ENCODE measurements around the gene TCP10L.
"Not testable (repeated sequence)": the region's sequence is repeated elsewhere in the genome, so short reads cannot be mapped to it uniquely, and the experiment has no call there.

TCP10L gene

GRCh38 chr21:32585042-32585710, at the start of gene TCP10L:
TCP10L (minus strand) TSS chr21:32585523; CDS start chr21:32584304, 1,219 bp downstream.
- DNase-seq = no peak

- DNase-seq = no peak
These were observed 41.4 kb upstream of the TCP10L start for GRCh38 chr21:32626621-32627196.

- DNase-seq = not testable (repeated sequence)
These were observed 32.9 kb upstream of the TCP10L start for GRCh38 chr21:32618218-32618617.

GRCh38 chr21:32613436-32614043, 28.2 kb upstream of the TCP10L start:
- DNase-seq = no peak

GRCh38 chr21:32612999-32613337, 27.6 kb upstream of the TCP10L start:
- no peak for DNase-seq

- DNase-seq = peak; percentile 95
These were observed 27.0 kb upstream of the TCP10L start, which contains the start of gene CFAP298 for GRCh38 chr21:32612075-32612998. CFAP298 (minus strand) TSS chr21:32612377; CDS start chr21:32612243, 134 bp downstream.

GRCh38 chr21:32611471-32611997, 26.2 kb upstream of the TCP10L start:
- DNase-seq = peak; percentile 76

GRCh38 chr21:32610940-32611339, 25.6 kb upstream of the TCP10L start:
- DNase-seq = not testable (repeated sequence)

GRCh38 chr21:32608851-32609250, 23.5 kb upstream of the TCP10L start:
- no peak for DNase-seq

- no peak for DNase-seq
These were observed 20.1 kb upstream of the TCP10L start for GRCh38 chr21:32605469-32605868.

- no peak for DNase-seq
These were observed 19.1 kb upstream of the TCP10L start for GRCh38 chr21:32604464-32604863.

- DNase-seq = no peak
These were observed 17.8 kb upstream of the TCP10L start for GRCh38 chr21:32603131-32603530.

- DNase-seq = no peak
These were observed 16.8 kb upstream of the TCP10L start for GRCh38 chr21:32602099-32602498.

- DNase-seq = no peak
These were observed 14.2 kb upstream of the TCP10L start for GRCh38 chr21:32599526-32599925.

GRCh38 chr21:32599091-32599490, 13.8 kb upstream of the TCP10L start:
- no peak for DNase-seq

GRCh38 chr21:32597205-32597604, 11.9 kb upstream of the TCP10L start:
- no peak for DNase-seq

GRCh38 chr21:32595431-32595830, 10.1 kb upstream of the TCP10L start:
- DNase-seq = no peak

GRCh38 chr21:32593690-32594089, 8.4 kb upstream of the TCP10L start:
- no peak for DNase-seq

- DNase-seq = no peak
These were observed 7.7 kb upstream of the TCP10L start for GRCh38 chr21:32592929-32593502.

GRCh38 chr21:32590130-32590529, 4.8 kb upstream of the TCP10L start:
- DNase-seq = no peak

- DNase-seq = no peak
These were observed 2.3 kb upstream of the TCP10L start for GRCh38 chr21:32587651-32588050.

GRCh38 chr21:32587120-32587519, 1.8 kb upstream of the TCP10L start:
- no peak for DNase-seq

GRCh38 chr21:32585970-32586369, 647 bp upstream of the TCP10L start:
- no peak for DNase-seq
